GM19463 (cell line): ENCODE measurements around the gene MFN1.

Experiments used
- ATAC-seq: cut with Tn5 transposase; IDR thresholded peaks from one replicate; pipeline ENCODE4 v1.9.1; 2021; ENCODE audit warnings: mild to moderate bottlenecking, moderate library complexity; ENCODE audit not compliant: unreplicated experiment

Gene MFN1

GRCh38 chr3:179428876-179429548 is 81.5 kb downstream of the MFN1 start:
- ATAC-seq = no peak

- ATAC-seq = no peak
These were observed 82.9 kb downstream of the MFN1 start for GRCh38 chr3:179430277-179430870.

GRCh38 chr3:179432021-179432420 is 84.5 kb downstream of the MFN1 start:
- peak; percentile 71 for ATAC-seq

- ATAC-seq = no peak
These were observed 84.9 kb downstream of the MFN1 start for GRCh38 chr3:179432451-179432850.

GRCh38 chr3:179436517-179436916 is 89.0 kb downstream of the MFN1 start:
- no peak for ATAC-seq

- peak; percentile 85 for ATAC-seq
These were observed 91.3 kb downstream of the MFN1 start for GRCh38 chr3:179438841-179439240.
